ENCODE data around the gene EYA2. TPM values are rescaled to one million over a fixed set of nuclear protein-coding genes. Genes with fewer than 3 reads are reported as not detected.

Gene EYA2
- total RNA-seq, 6 experiments from 2014 or later, result 0.14 to 0.51 (median 0.28) TPM; not detected in 1

GRCh38 chr20:47208534-47209174 is 314.0 kb downstream of the EYA2 start:
- peaks cover 20% of the 10 kb centered on the region for H3K4me1 Mint-ChIP-seq (ENCODE audit: low read depth)
- H3K36me3 Mint-ChIP-seq (ENCODE audit: low read depth), result peaks cover 12% of the 10 kb centered on the region; the same call in 1 of the 2 replicates
- H3K9me3 Mint-ChIP-seq, result no peaks in the 10 kb centered on the region
- no peak for DNase-seq
- no peak overlapping the region for H3K4me3 Mint-ChIP-seq
- TF ChIP-seq, protein P1, sequence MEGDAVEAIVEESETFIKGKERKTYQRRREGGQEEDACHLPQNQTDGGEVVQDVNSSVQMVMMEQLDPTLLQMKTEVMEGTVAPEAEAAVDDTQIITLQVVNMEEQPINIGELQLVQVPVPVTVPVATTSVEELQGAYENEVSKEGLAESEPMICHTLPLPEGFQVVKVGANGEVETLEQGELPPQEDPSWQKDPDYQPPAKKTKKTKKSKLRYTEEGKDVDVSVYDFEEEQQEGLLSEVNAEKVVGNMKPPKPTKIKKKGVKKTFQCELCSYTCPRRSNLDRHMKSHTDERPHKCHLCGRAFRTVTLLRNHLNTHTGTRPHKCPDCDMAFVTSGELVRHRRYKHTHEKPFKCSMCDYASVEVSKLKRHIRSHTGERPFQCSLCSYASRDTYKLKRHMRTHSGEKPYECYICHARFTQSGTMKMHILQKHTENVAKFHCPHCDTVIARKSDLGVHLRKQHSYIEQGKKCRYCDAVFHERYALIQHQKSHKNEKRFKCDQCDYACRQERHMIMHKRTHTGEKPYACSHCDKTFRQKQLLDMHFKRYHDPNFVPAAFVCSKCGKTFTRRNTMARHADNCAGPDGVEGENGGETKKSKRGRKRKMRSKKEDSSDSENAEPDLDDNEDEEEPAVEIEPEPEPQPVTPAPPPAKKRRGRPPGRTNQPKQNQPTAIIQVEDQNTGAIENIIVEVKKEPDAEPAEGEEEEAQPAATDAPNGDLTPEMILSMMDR (IDR thresholded peaks at IDR 0.05), result no peak
- peaks cover 5% of the 10 kb centered on the region for H3K27me3 Mint-ChIP-seq (ENCODE audit: insufficient read depth)
- no peak overlapping the region for H3K27ac Mint-ChIP-seq

GRCh38 chr20:47209982-47210381 is 315.3 kb downstream of the EYA2 start:
- DNase-seq, result no peak
- Mint-ChIP-seq H3K4me3 (no peak overlapping the region), H3K4me1 (ENCODE audit: low read depth) (peaks cover 11% of the 10 kb centered on the region), H3K9me3 (no peaks in the 10 kb centered on the region), H3K27ac (no peak overlapping the region), H3K27me3 (ENCODE audit: insufficient read depth) (peaks cover 1% of the 10 kb centered on the region), H3K36me3 (ENCODE audit: low read depth) (peaks cover 12% of the 10 kb centered on the region; the same call in 1 of the 2 replicates)
- TF ChIP-seq, protein P1 (IDR thresholded peaks at IDR 0.05), result no peak

DNA sequence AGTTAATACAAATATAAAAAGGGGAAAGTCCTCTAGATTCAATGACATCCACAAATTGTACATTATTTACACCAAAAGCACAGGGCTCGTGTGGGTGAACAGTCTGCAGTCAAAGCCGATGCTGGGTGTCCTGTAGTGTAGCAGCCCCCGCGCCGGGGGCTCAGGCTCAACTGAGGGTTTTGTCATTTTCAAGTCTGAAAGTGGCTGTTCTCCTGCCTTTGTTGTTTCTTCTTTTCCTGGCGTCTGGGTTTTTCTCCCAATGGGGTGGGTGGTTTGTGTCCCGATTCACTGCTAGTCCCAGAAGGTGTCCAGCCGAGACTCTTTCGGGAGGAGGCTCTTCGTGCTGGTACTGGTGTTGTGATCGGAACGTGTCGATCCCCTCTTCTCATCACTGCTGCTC is 315.8 kb downstream of the EYA2 start:
- no peak for DNase-seq
- H3K36me3 Mint-ChIP-seq (ENCODE audit: low read depth), result peaks cover 13% of the 10 kb centered on the region; the same call in 1 of the 2 replicates
- peaks cover 8% of the 10 kb centered on the region for H3K4me1 Mint-ChIP-seq (ENCODE audit: low read depth)
- H3K4me3 Mint-ChIP-seq, result no peak overlapping the region
- H3K27me3 Mint-ChIP-seq (ENCODE audit: insufficient read depth), result peaks cover 1% of the 10 kb centered on the region
- TF ChIP-seq, protein P1 (IDR thresholded peaks at IDR 0.05), result no peak
- H3K9me3 Mint-ChIP-seq, result no peaks in the 10 kb centered on the region
- no peak overlapping the region for H3K27ac Mint-ChIP-seq

DNA sequence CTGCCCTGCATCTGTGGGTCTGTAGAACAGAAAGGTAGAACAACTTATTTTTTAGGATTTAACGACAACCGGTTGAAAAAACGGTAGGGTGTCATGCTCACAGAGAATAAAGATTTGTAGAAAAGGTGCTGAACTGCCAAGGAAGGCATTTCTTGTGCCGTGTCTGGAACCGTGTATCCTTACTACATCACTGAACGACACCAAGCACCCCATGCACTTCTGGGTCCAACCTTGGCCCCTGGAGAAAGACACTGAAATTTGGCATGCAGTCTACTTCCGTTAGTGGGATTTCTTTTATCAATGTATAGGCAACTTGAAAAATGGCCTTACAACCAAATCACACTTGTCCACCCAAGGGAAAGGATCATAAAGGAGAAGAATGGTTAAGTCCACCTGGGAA is 316.4 kb downstream of the EYA2 start:
- DNase-seq, result no peak
- Mint-ChIP-seq H3K36me3 (ENCODE audit: low read depth) (peaks cover 18% of the 10 kb centered on the region), H3K9me3 (no peaks in the 10 kb centered on the region), H3K27me3 (ENCODE audit: insufficient read depth) (peaks cover 1% of the 10 kb centered on the region), H3K4me3 (no peak overlapping the region), H3K27ac (no peak overlapping the region), H3K4me1 (ENCODE audit: low read depth) (peaks cover 8% of the 10 kb centered on the region)
- TF ChIP-seq, protein P1 (IDR thresholded peaks at IDR 0.05), result no peak

DNA sequence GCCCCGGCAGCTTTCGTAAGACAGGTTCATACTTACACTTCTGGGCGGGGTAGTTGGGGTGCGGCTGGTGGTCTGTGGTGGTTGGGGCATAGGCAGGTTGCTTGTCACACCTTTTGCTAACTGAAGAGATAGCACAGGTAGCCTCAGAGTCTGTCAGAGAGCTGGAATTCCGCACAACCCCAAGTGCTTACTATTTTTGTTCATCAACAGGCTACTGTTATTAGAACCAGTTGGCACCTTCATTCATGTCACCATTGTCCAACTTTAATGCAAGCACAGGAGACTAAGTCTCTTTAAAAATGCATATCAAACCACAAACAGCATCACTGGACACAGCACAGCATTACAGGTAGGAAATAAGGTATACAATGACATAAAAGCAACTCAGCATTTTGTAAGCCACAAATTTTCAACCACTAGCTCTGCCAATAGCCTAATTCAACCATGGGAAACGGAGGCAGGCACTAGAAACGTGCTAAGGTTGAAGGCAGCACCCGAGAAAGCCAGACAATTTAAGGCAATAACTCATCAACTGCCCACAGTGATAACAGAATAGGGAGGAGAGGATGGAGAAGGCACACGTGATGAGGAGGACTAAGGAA is 318.1 kb downstream of the EYA2 start:
- TF ChIP-seq, protein P1 (IDR thresholded peaks at IDR 0.05), result no peak
- H3K27ac Mint-ChIP-seq, result no peak overlapping the region

More for the DNA sequence above, 318.1 kb downstream of the EYA2 start:
- peaks cover 20% of the 10 kb centered on the region for H3K36me3 Mint-ChIP-seq (ENCODE audit: low read depth)
- H3K9me3 Mint-ChIP-seq, result no peaks in the 10 kb centered on the region
- no peak overlapping the region for H3K4me3 Mint-ChIP-seq
- no peaks in the 10 kb centered on the region; the same call in 1 of the 2 replicates for H3K27me3 Mint-ChIP-seq (ENCODE audit: insufficient read depth)
- DNase-seq, result no peak
- peaks cover 7% of the 10 kb centered on the region for H3K4me1 Mint-ChIP-seq (ENCODE audit: low read depth)
